SK-N-SH (cell line): ENCODE results near the gene TRIM44. TPM values are rescaled to one million over a fixed set of nuclear protein-coding genes. Genes with fewer than 3 reads are reported as not detected.

Experiments used
- CTCF ChIA-PET: fragments of 300-600, 350-600 bp; formaldehyde crosslinking; extraction: SDS; loops from one replicate; lab custom pipeline; 2021; lab: Yijun Ruan, JAX
- POLR2A ChIA-PET: fragments of 350-600 bp; sonication (Branson Sonifier 250); formaldehyde crosslinking; extraction: SDS; loops from one replicate; lab custom pipeline; 2020; ENCODE audit warnings: antibody characterized with exemption, inconsistent platforms; lab: Yijun Ruan, JAX
- DNase-seq: peaks from one replicate; pipeline ENCODE4 v3.0.0; 2012
- H2AFZ ChIP-seq: fragments of 200-600 bp; sonication (generic); 2 replicates; pipeline ENCODE4 v1.8.1; 2016; ENCODE audit warnings: antibody characterized with exemption, mild to moderate bottlenecking, low read depth
- H3F3A ChIP-seq: fragments of 200-600 bp; sonication (generic); replicated peaks from 2 replicates; pipeline ENCODE3; 2016; ENCODE audit warnings: antibody characterized with exemption, mild to moderate bottlenecking; ENCODE audit not compliant: insufficient read depth
- H3K27ac ChIP-seq, 2 experiments: fragments of 200-500 bp in 1 of 2; fragments of 200-600 bp in 1 of 2; sonication (Bioruptor generic) in 1 of 2; sonication (generic), shearing (Covaris generic) in 1 of 2; 2 replicates each; pipeline versions ENCODE4 v1.5.1 to v1.6.1; 2014 to 2016; ENCODE audit warnings: low read depth in 2 of 2, inconsistent platforms in 1 of 2, low read length in 1 of 2, mild to moderate bottlenecking in 1 of 2, mixed read lengths in 1 of 2
- H3K27me3 ChIP-seq: fragments of 200-600 bp; sonication (generic), shearing (Covaris generic); 2 replicates; pipeline ENCODE4 v1.6.1; 2016; ENCODE audit warnings: mixed run types; ENCODE audit not compliant: insufficient read depth
- H3K36me3 ChIP-seq, 2 experiments: fragments of 200-500 bp in 1 of 2; fragments of 200-600 bp in 1 of 2; sonication (Bioruptor generic) in 1 of 2; sonication (generic) in 1 of 2; replicated peaks in 1 of 2; 2 replicates each; pipeline versions ENCODE3 to v1.5.1; 2014 to 2016; ENCODE audit warnings: low read length in 1 of 2, mild to moderate bottlenecking in 1 of 2; ENCODE audit not compliant: insufficient read depth in 2 of 2, control insufficient read depth in 1 of 2
- H3K4me1 ChIP-seq, 2 experiments: fragments of 200-500 bp in 1 of 2; fragments of 200-600 bp in 1 of 2; sonication (Bioruptor generic) in 1 of 2; sonication (generic), shearing (Covaris generic) in 1 of 2; 2 replicates each; pipeline versions ENCODE4 v1.5.1 to v1.6.1; 2014 to 2016; ENCODE audit warnings: low read depth in 1 of 2, low read length in 1 of 2, mixed run types in 1 of 2; ENCODE audit not compliant: insufficient read depth in 2 of 2, control insufficient read depth in 1 of 2
- H3K4me2 ChIP-seq: fragments of 200-600 bp; sonication (generic), shearing (Covaris generic); 2 replicates; pipeline ENCODE4 v1.6.1; 2017; ENCODE audit warnings: mixed run types
- H3K4me3 ChIP-seq, 2 experiments: fragments of 200-500 bp in 1 of 2; fragments of 200-600 bp in 1 of 2; sonication (Bioruptor generic) in 1 of 2; sonication (generic), shearing (Covaris generic) in 1 of 2; 2 replicates each; pipeline versions ENCODE4 v1.5.1 to v1.8.1; 2014 to 2016; ENCODE audit warnings: low read depth in 2 of 2, inconsistent platforms in 1 of 2, low read length in 1 of 2, mild to moderate bottlenecking in 1 of 2, mixed read lengths in 1 of 2, moderate library complexity in 1 of 2
- H3K79me2 ChIP-seq: fragments of 200-600 bp; sonication (generic); 2 replicates; pipeline ENCODE4 v1.8.1; 2017; ENCODE audit warnings: mild to moderate bottlenecking; ENCODE audit not compliant: insufficient read depth
- H3K9ac ChIP-seq: fragments of 200-600 bp; sonication (generic); 2 replicates; pipeline ENCODE4 v1.6.1; 2017; ENCODE audit warnings: mixed run types
- H3K9me2 ChIP-seq: fragments of 200-600 bp; sonication (generic); 2 replicates; pipeline ENCODE4 v1.6.1; 2017; ENCODE audit warnings: mixed run types
- H3K9me3 ChIP-seq: fragments of 200-600 bp; sonication (generic); 2 replicates; pipeline ENCODE4 v1.6.1; 2017; ENCODE audit warnings: mixed run types, mild to moderate bottlenecking, moderate library complexity
- H4K20me1 ChIP-seq: fragments of 200-600 bp; sonication (generic); 2 replicates; pipeline ENCODE4 v1.6.1; 2017; ENCODE audit warnings: mild to moderate bottlenecking, mixed run types; ENCODE audit not compliant: insufficient read depth
- CTCF ChIP-seq: fragments of 200-600 bp; sonication (generic); IDR thresholded peaks from 2 replicates; pipeline ENCODE4 v1.6.1; 2017; ENCODE audit warnings: antibody characterized with exemption, mild to moderate bottlenecking, moderate library complexity
- ELF1 ChIP-seq: IDR thresholded peaks from 2 replicates; pipeline ENCODE4 v1.4.0; 2012
- EP300 ChIP-seq, 2 experiments: IDR thresholded peaks; 2 replicates each; pipeline versions ENCODE4 v1.4.0 to v1.6.1; 2012; ENCODE audit warnings: borderline replicate concordance in 1 of 2, low read depth in 1 of 2, low read length in 1 of 2
- EZH2phosphoT487 ChIP-seq: fragments of 200-600 bp; sonication (generic); IDR thresholded peaks from 2 replicates; pipeline ENCODE4 v1.6.1; 2017; ENCODE audit warnings: low read depth, mixed run types, mild to moderate bottlenecking, antibody characterized with exemption, moderate library complexity, borderline replicate concordance
- FOSL2 ChIP-seq: IDR thresholded peaks from 2 replicates; pipeline ENCODE4 v1.4.0; 2012; ENCODE audit warnings: low read depth, mild to moderate bottlenecking, moderate library complexity, borderline replicate concordance
- GABPA ChIP-seq: IDR thresholded peaks from 2 replicates; pipeline ENCODE4 v1.4.0; 2012; ENCODE audit warnings: low read depth, mild to moderate bottlenecking
- GATA2 ChIP-seq: sonication (generic); formaldehyde crosslinking; IDR thresholded peaks from 2 replicates; pipeline ENCODE4 v1.5.0; 2020; ENCODE audit warnings: mild to moderate bottlenecking, missing genetic modification reagents
- IRF3 ChIP-seq: fragments of 150-350 bp; IDR thresholded peaks from 2 replicates; pipeline ENCODE4 v1.6.1; 2016; ENCODE audit warnings: mild to moderate bottlenecking, low read depth, low read length
- JUND ChIP-seq: IDR thresholded peaks from 2 replicates; pipeline ENCODE4 v1.4.0; 2012
- MEF2A ChIP-seq: IDR thresholded peaks from 2 replicates; pipeline ENCODE4 v1.4.0; 2012; ENCODE audit warnings: low read depth, borderline replicate concordance
- MXI1 ChIP-seq: IDR thresholded peaks from 2 replicates; pipeline ENCODE4 v1.6.1; 2012; ENCODE audit warnings: mild to moderate bottlenecking, low read depth, low read length, improper control_type of control experiment
- NFIC ChIP-seq: IDR thresholded peaks from 2 replicates; pipeline ENCODE4 v1.4.0; 2012; ENCODE audit warnings: borderline replicate concordance
- PBX3 ChIP-seq: IDR thresholded peaks from 2 replicates; pipeline ENCODE4; 2012
- RCOR1 ChIP-seq: fragments of 150-350 bp; IDR thresholded peaks from 2 replicates; pipeline ENCODE4 v1.6.1; 2017; ENCODE audit warnings: antibody characterized with exemption, low read length
- SMC3 ChIP-seq: IDR thresholded peaks from 2 replicates; pipeline ENCODE4 v1.6.1; 2012; ENCODE audit warnings: low read depth, low read length, improper control_type of control experiment
- TAF1 ChIP-seq: IDR thresholded peaks from 2 replicates; pipeline ENCODE4 v1.6.1; 2012; ENCODE audit warnings: low read depth, mild to moderate bottlenecking, low read length, moderate library complexity, borderline replicate concordance
- TCF12 ChIP-seq: IDR thresholded peaks from 2 replicates; pipeline ENCODE4 v1.4.0; 2012
- TEAD4 ChIP-seq: IDR thresholded peaks from 2 replicates; pipeline ENCODE4 v1.4.0; 2012; ENCODE audit warnings: mild to moderate bottlenecking, borderline replicate concordance; ENCODE audit not compliant: insufficient read depth
- YY1 ChIP-seq: IDR thresholded peaks from 2 replicates; pipeline ENCODE4 v1.4.0; 2012; ENCODE audit warnings: low read depth, mild to moderate bottlenecking
- WGBS: methylation state at CpG from one replicate; pipeline ENCODE4 v1.1.6; 2017; ENCODE audit warnings: low lambda C conversion rate; 5-methylcytosine and 5-hydroxymethylcytosine counted together
- polyA plus RNA-seq, 3 experiments: library from polyadenylated mRNA; depleted of rRNA; stranded (reverse); fragments of >200 nt; gene quantifications; 2 replicates each; pipeline ENCODE4 v1.2.3, GENCODE V29; 2012
- TF ChIP-seq, protein P1 (sequence below): IDR thresholded peaks from 2 replicates; pipeline ENCODE4 v1.4.0; 2012; ENCODE audit warnings: low read depth, borderline replicate concordance
- TF ChIP-seq, protein P2 (sequence below): IDR thresholded peaks from 2 replicates; pipeline ENCODE4 v1.4.0; 2012; ENCODE audit warnings: low read depth
- TF ChIP-seq, protein P3 (sequence below): IDR thresholded peaks from 2 replicates; pipeline ENCODE4 v1.4.0; 2012; ENCODE audit warnings: low read depth, borderline replicate concordance

Gene TRIM44
- polyA plus RNA-seq, 1 of the 3 experiments (the other 2 are of a cell fraction), result 34.1 TPM

DNA sequence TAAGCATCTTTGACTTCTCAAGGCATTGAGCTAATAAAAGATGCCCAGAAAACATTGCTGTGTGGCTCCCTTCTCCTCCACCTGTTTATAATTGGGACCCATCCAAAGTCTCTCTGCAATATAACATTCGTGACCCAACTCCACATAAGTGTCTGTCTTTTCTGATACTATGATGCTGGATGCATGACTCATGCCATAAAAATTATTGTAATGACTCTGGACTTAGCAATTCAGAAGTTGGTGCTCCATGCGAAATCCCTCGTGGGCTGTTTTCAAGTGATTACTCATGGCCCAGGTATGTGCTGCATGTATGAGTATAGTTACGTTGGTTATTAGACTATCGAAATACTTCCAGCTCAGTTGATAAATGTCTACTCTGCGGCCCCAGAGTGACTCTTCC is 32.7 kb upstream of the TRIM44 start (continued):
- TF ChIP-seq TEAD4, result peak; percentile 93
- TF ChIP-seq, protein P1, sequence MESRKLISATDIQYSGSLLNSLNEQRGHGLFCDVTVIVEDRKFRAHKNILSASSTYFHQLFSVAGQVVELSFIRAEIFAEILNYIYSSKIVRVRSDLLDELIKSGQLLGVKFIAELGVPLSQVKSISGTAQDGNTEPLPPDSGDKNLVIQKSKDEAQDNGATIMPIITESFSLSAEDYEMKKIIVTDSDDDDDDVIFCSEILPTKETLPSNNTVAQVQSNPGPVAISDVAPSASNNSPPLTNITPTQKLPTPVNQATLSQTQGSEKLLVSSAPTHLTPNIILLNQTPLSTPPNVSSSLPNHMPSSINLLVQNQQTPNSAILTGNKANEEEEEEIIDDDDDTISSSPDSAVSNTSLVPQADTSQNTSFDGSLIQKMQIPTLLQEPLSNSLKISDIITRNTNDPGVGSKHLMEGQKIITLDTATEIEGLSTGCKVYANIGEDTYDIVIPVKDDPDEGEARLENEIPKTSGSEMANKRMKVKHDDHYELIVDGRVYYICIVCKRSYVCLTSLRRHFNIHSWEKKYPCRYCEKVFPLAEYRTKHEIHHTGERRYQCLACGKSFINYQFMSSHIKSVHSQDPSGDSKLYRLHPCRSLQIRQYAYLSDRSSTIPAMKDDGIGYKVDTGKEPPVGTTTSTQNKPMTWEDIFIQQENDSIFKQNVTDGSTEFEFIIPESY, result peak; percentile 69; the same call in 1 of the 2 replicates
- no peak for TF ChIP-seq IRF3
- peak; percentile 35; the same call in 1 of the 2 replicates for TF ChIP-seq YY1
- TF ChIP-seq MXI1, result no peak
- TF ChIP-seq NFIC, result peak; percentile 80
- peak in 1 of 2 experiments; percentile 86; a peak in 2 of 4 replicates for TF ChIP-seq EP300 (IDR thresholded peaks at IDR 0.05; ENCODE audit: borderline replicate concordance in 1 of 2, low read depth in 1 of 2, low read length in 1 of 2)
- TF ChIP-seq FOSL2, result peak; percentile 99
- TF ChIP-seq MEF2A, result 0 out of 2 replicates have a peak, but pooled peaks have one; percentile 31
- peak; percentile 91 for TF ChIP-seq TCF12
- TF ChIP-seq JUND, result peak; percentile 99
- TF ChIP-seq, protein P2, sequence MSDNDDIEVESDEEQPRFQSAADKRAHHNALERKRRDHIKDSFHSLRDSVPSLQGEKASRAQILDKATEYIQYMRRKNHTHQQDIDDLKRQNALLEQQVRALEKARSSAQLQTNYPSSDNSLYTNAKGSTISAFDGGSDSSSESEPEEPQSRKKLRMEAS, result peak; percentile 86

- no peaks in the 10 kb centered on the region for H3K27me3 ChIP-seq
- no peaks in the 10 kb centered on the region for H3K9me3 ChIP-seq
- H3K36me3 ChIP-seq, result no peaks in the 10 kb centered on the region
- H3K27ac ChIP-seq, result no peak overlapping the region
- no peak overlapping the region for H3K9ac ChIP-seq
- WGBS, result 76% methylated on average over 3 of the region's 3 CpGs
- no peaks in the 10 kb centered on the region for H3K9me2 ChIP-seq
- H2AFZ ChIP-seq, result no peak overlapping the region
- ChIA-PET CTCF (interaction anchor here (1.4 kb wide), 1 partner anchor 18 kb away, joined by 3 read pairs; no protein-coding TSS in a partner anchor), POLR2A (no interaction called here)
- H3K4me3 ChIP-seq, result no peak overlapping the region
- H4K20me1 ChIP-seq, result no peaks in the 10 kb centered on the region
- H3K79me2 ChIP-seq, result no peaks in the 10 kb centered on the region
- H3F3A ChIP-seq, result peaks cover 7% of the 10 kb centered on the region
- no peak for DNase-seq
- peaks cover 0 to 27% of the 10 kb centered on the region in 2 experiments; a peak in 1 of 4 replicates for H3K4me1 ChIP-seq
- TF ChIP-seq JUND (no peak), MXI1 (no peak), RCOR1 (no peak), TAF1 (no peak), CTCF (no peak), GATA2 (CRISPR knock-in tag) (no peak), SMC3 (no peak), EZH2phosphoT487 (no peak), PBX3 (no peak), ELF1 (no peak), GABPA (no peak)
- TF ChIP-seq, protein P3, sequence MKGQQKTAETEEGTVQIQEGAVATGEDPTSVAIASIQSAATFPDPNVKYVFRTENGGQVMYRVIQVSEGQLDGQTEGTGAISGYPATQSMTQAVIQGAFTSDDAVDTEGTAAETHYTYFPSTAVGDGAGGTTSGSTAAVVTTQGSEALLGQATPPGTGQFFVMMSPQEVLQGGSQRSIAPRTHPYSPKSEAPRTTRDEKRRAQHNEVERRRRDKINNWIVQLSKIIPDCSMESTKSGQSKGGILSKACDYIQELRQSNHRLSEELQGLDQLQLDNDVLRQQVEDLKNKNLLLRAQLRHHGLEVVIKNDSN, result no peak
- TF ChIP-seq, protein P1, result no peak
- TF ChIP-seq, all 33 proteins: peak for 0
- H3K4me2 ChIP-seq, result no peak overlapping the region
These were observed 30.7 kb upstream of the TRIM44 start for GRCh38 chr11:35631891-35632290.
